Stimulated activated CD4-positive, alpha-beta T cell treated with anti-CD3 and anti-CD28 coated beads, Interleukin-12 subunit alpha, Interleukin-12 subunit beta, amount 100 ng/mL, for 24 hours (primary cell): Measurements from ENCODE around the gene PLA2G15.
A peak's percentile ranks its signal among the peaks of the same experiment; 100 is the strongest.
"Not testable (repeated sequence)": the region's sequence is repeated elsewhere in the genome, so short reads cannot be mapped to it uniquely, and the experiment has no call there.

ENCODE experiments used
- DNase-seq, 2 experiments: peaks; one replicate each; pipeline ENCODE4 v3.0.0-alpha.2; 2020; ENCODE audit warnings: low read depth in 2 of 2

The PLA2G15 gene

DNA sequence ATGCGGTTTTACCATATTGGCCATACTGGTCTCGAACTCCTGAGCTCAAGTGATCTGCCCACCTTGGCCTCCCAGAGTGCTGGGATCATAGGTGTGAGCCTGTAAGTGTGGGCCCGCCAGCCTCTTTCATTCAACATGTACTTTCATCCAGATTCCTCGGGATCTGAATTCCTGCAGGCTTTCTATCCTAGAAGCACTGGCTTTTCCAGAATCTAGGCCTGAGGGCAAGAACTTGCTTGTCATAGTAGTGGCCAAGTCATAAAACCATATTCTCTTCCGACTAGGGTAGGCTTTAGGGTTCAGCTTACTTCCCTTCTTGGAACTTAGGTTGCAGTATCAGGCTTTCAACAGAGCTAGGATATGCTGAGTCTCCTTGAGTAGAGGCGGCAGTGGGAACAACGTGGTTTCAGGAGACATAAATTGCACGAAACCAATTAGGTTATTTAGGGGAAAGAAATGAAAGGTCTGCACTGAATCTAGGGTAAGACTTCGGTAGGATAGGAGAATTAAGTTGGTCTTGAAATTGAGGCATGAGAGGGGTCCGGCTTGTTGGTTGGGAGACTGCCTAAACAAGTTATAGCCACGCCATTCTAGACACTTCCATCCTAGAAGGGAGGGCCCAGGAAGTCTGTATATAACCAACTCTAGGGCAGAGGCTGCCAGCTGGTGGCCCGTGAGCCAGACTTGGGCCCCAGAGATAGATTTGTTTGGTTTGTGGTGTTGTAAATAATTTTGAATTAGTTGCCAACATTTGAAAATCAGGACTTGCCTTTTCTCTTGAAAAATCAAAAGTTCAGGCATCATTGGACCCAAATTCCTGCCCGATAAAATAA lies 34.8 kb downstream of the PLA2G15 start:
- DNase-seq: no peak

- no peak for DNase-seq
Observed at GRCh38 chr16:68281368-68282063, 36.3 kb downstream of the PLA2G15 start.

GRCh38 chr16:68282064-68282452 lies 36.9 kb downstream of the PLA2G15 start:
- DNase-seq: no peak

DNA sequence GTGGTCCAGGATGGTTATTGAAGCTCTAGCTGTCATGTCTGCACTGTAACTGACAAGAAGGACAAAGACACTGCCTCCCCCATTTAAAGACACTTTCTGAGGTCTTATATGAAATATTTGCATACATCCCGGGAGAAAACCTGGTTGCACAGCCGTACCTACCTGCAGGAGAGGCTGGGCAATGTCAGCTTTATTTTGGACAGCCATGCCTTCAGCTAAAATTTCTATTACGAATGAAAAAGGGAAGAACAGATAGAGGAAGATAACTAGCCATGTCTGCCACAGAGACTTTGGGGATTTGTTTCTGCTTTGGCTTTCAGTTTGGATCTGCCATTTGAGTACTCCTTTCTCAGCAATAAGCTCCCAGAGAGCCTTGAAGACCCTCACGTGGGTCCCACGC lies 38.2 kb downstream of the PLA2G15 start:
- no peak for DNase-seq

- no peak for DNase-seq
Observed at GRCh38 chr16:68283801-68284598, 38.8 kb downstream of the PLA2G15 start.

DNA sequence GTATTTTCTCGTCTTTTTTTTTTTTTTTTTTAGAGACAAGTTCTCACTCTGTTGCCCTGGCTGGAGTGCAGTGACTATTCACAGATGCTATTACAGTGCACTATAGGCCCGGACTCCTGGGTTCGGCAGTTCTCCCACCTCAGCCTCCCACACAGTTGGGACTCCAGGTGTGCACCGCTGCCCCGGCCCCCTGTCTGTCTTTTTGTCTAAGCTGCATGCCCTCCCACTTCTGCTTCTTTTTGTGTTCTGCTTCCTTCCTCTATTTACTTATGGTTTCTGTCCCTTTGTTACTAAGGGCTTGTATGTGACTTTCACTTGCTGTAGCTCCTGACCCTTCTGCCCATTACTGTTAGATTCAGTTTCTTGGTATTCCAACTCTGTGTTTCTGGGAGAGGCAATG lies 39.7 kb downstream of the PLA2G15 start:
- DNase-seq: no peak

DNA sequence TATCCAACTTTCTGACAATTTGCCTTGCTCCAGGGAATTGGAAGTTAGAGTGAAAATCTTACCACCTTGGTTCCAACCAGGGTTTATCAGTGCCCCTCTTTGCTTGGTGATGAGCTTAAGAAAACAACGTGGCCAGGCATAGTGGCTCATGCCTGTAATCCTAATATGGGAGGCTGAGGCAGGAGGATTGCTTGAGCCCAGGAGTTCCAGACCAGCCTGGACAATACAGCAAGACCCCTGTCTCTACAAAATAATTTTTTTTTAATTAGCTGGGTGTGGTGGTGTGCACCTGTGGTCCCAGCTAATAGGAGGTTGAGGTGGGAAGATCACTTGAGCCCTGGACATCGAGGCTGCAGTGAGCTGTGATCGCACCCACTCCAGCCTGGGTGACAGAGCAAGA lies 40.5 kb downstream of the PLA2G15 start:
- DNase-seq: no peak

DNA sequence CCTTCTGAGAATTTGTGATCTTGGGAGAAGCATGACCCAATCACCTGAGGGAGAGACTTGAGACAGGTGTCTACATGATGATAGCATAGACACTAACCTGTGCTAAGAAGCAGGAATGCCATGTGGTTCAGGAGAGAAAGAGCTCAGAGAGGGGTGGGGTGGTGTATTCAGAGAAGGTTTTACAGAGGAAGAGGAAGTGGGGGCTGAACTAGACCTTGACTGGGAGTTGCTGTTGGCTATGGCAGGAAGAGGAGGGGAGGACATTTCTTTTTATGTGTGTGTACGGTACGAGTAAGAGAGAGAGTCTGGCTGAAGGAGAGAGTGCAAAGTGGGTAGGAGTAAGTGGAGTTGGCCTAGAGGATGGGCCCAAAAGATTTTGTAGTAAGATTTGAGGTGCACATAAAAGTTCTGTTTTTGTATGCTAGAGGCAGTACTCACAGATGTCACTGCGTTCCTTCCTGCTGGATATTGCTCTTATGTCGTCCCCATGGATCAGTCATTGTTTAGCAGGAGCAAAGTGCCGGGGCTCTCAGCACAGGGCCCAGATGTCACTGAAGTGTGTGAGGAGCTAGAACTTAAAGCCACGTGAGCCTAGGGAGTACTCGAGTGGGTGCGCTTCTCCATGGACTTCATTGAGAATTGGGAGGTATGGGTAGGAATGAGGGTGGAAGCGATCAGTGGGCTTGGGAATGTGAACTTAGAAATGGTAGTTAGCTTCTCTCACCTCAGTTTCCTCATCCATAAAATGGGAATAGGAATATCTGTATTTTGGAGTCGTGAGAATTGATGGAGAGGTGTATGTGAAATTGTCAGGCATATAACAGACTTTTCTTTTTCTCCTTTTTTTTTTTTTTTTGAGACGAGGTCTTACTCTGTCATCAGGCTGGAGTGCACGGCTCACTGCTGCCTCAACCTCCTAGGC lies 41.2 kb downstream of the PLA2G15 start:
- DNase-seq: no peak

GRCh38 chr16:68287276-68288251 lies 42.4 kb downstream of the PLA2G15 start:
- DNase-seq: no peak

GRCh38 chr16:68288252-68288650 lies 43.1 kb downstream of the PLA2G15 start:
- DNase-seq: no peak

DNA sequence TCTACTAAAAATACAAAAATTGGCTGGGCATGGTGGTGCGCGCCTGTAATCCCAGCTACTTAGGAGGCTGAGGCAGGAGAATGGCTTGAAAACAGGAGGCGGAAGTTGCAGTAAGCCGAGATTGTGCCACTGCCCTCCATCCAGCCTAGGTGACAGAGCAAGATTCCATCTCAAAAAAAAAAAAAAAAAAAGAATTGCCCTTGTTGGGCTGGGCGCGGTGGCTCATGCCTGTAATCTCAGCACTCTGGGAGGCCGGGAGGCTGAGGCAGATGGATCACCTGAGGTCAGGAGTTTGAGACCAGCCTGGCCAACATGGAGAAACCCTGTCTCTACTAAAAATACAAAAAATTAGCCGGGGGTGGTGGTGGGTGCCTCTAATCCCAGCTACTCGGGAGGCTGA lies 43.6 kb downstream of the PLA2G15 start:
- DNase-seq: not testable (repeated sequence)

DNA sequence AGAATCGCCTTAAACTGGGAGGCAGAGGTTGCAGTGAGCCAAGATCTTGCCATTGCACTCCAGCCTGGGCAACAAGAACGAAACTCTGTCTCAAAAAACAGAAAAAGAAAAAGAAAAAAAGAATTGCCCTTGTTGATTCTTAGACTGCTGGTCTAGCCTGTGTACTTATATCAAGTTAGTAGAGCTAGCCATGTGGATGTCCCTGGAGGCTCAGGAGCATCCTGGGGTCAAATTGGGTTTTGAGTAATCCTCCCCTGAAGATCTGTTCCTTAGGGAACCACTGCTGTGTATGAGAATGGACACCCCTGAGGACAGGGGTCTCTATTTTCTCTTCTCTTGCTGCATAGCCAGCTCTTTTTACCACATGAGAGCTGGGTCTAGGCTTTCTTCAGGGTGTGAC lies 44.0 kb downstream of the PLA2G15 start:
- DNase-seq: no peak

DNA sequence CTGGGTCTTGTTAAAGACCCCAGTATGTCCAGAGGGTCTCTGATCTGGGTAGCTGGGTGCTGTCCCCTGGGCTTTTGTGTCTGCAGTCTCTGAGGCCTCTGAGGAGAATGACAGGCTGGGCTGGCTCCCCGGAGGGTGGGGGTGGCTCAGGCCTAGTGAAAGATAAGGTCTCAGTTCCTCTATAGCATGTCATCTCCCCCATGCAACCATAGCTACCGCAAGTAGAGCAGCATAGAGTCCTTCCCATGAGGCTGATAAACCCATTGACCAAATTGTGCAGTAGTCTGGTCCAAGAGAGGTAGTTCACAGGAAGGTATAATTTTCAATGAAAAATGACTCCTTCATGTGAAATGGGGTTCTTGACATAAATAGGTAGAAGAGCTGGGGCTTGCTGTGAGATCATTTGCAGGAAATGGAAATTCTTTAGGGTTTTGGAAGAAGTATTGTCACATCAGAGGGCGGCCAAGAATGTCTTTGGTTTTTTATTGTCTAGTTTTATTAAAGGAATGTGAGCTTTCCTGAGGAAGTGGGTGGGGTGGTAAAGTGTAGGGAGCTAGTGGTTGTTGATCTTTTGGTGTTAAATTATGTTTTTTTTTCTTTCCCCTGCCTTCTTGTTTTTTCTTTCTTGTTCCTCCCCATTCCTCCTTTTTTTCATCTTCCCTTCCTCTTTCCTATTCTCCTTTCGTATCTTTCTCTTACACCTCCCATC lies 44.6 kb downstream of the PLA2G15 start:
- DNase-seq: peak in 1 of 2 experiments; percentile 52

- no peak for DNase-seq
Observed at GRCh38 chr16:68290450-68290849, 45.3 kb downstream of the PLA2G15 start.

DNA sequence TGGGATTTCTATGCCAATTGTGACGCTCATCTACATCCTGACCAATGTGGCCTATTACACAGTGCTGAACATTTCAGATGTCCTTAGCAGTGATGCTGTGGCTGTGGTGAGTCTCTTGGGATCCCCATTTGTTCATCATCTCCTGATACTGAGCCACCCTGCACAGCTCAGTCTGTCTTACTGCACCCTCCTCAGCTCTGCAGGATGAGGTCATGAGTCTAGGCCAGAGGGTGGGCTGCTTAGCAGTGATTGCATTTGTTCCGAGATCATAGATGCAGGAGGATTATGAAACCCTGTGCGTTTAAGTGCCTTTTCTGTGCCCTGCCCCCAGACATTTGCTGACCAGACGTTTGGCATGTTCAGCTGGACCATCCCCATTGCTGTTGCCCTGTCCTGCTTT lies 46.1 kb downstream of the PLA2G15 start:
- no peak for DNase-seq

DNA sequence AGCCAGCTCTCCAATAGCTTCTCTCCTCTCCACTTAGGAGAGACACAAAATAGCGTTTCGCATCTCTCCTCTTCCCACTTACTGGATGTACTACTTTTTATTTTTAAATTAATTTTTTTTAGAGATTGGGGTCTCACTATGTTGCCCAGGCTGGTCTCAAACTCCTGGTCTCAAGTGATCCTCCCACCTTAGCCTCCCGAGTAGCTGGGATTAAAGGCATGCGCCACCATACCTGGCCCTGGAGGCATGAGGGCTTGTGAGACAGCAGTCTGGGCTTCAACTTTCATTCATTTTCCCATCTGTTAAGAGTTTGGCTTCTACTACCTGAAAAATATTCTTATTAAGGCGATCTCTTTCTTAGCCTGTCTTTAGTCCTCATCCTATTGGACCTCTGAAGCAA lies 47.3 kb downstream of the PLA2G15 start:
- DNase-seq: no peak

- DNase-seq: no peak
Observed at GRCh38 chr16:68296291-68296690, 51.1 kb downstream of the PLA2G15 start.

GRCh38 chr16:68296693-68297092 lies 51.5 kb downstream of the PLA2G15 start:
- DNase-seq: no peak

DNA sequence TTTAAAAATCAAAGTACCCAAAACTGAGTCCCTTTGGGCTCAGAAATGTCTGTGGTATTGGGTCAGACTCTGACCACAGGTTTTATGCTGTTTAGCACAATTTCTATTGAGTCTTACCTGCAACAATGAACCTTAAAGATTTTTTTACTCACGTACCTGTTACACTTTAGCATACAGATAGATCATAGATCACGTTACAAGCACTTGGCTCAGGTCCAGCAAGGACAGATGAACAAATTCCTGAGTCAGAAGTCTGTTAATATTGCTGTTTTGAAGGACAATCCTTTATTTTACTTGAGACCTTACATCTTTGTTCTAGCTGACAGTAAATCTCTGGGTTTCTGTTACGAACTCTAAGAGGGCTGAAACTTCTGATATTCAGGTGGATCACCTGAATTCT lies 52.7 kb downstream of the PLA2G15 start:
- DNase-seq: no peak

GRCh38 chr16:68298312-68298711 lies 53.1 kb downstream of the PLA2G15 start:
- DNase-seq: no peak
